Vagina (tissue), 2 donors: ENCODE results near the gene CD109.

Experiments used
- CTCF ChIP-seq, 3 experiments: fragments of 450-650 bp in 2 of 3; fragments of 200-600 bp in 1 of 3; sonication (generic) in 1 of 3; IDR thresholded peaks; one replicate each; pipeline ENCODE4 v1.5.1; 2017 to 2019; ENCODE audit warnings: antibody characterized with exemption in 3 of 3, mild to moderate bottlenecking in 2 of 3, moderate library complexity in 2 of 3
- POLR2A ChIP-seq, 2 donors: fragments of 450-650 bp; IDR thresholded peaks; one replicate each; pipeline ENCODE4 v1.6.1; 2017; ENCODE audit warnings: antibody characterized with exemption in 2 of 2, mild to moderate bottlenecking in 2 of 2, moderate library complexity in 2 of 2
- POLR2AphosphoS5 ChIP-seq, 2 donors: sonication (generic); formaldehyde crosslinking; IDR thresholded peaks; one replicate each; pipeline ENCODE4 v1.9.0; 2017; ENCODE audit warnings: antibody characterized with exemption in 2 of 2, mild to moderate bottlenecking in 2 of 2, low read depth in 1 of 2; ENCODE audit not compliant: insufficient read depth in 1 of 2

GRCh38 chr6:73739096-73739495 is 43.1 kb downstream of the CD109 start:
- TF ChIP-seq CTCF (IDR thresholded peaks at IDR 0.05) (peak; percentile 65 to 88 (median 84)), POLR2A (IDR thresholded peaks at IDR 0.05) (no peak), POLR2AphosphoS5 (IDR thresholded peaks at IDR 0.05; ENCODE audit: insufficient read depth in 1 of 2, low read depth in 1 of 2) (peak in 1 of 2 donors; percentile 19)
